Lower leg skin (tissue), 4 donors: Measurements from ENCODE around the gene PPP1R9B. TPM values are rescaled to one million over a fixed set of nuclear protein-coding genes. Genes with fewer than 3 reads are reported as not detected.

Source experiments
- DNase-seq, 2 donors: peaks; one replicate each; pipeline ENCODE4 v3.0.0-alpha.2; 2019; ENCODE audit warnings: low spot score in 2 of 2
- H3K4me3 ChIP-seq: fragments of 200-600 bp; sonication (generic); 2 replicates; pipeline ENCODE4 v1.5.1; 2017; ENCODE audit warnings: mild to moderate bottlenecking, low read depth; ENCODE audit not compliant: poor library complexity, severe bottlenecking
- POLR2A ChIP-seq, 2 donors: fragments of 450-650 bp; IDR thresholded peaks; one replicate each; pipeline ENCODE4 v1.6.1; 2016 to 2017; ENCODE audit warnings: antibody characterized with exemption in 2 of 2, mild to moderate bottlenecking in 1 of 2, moderate library complexity in 1 of 2
- WGBS, 2 donors: methylation state at CpG; one replicate each; pipeline ENCODE4 v1.1.5; 2018; 5-methylcytosine and 5-hydroxymethylcytosine counted together
- intact Hi-C: fragments of 100-400 bp; cut with DNase I; formaldehyde crosslinking; loops from one replicate; pipeline ENCODE4 v1.15.0; 2023; ENCODE audit warnings: low total_unique reads
- total RNA-seq, 4 donors: library from RNA; depleted of rRNA; stranded (reverse); fragments of >200 nt; gene quantifications; one replicate each; pipeline ENCODE4 v1.1.0, GENCODE V29; 2016
- TF ChIP-seq, protein P1 (sequence below), 3 donors: fragments of 450-650 bp; IDR thresholded peaks; one replicate each; pipeline ENCODE4 v1.5.1; 2016; ENCODE audit warnings: antibody characterized with exemption in 3 of 3, mild to moderate bottlenecking in 3 of 3, moderate library complexity in 2 of 3

Gene PPP1R9B
- total RNA-seq, 4 donors from 2014 or later: 20.7 to 31.9 (median 29.5) TPM

GRCh38 chr17:50171371-50172071, 21.0 kb upstream of the PPP1R9B start:
- intact Hi-C loops: no loop called here
- DNase-seq: no peak
- WGBS, 2 donors: 93 to 95% methylated on average over 12 to 17 of the region's 17 CpGs
- H3K4me3 ChIP-seq: no peak overlapping the region
- TF ChIP-seq POLR2A (IDR thresholded peaks at IDR 0.05): no peak
- TF ChIP-seq, protein P1, sequence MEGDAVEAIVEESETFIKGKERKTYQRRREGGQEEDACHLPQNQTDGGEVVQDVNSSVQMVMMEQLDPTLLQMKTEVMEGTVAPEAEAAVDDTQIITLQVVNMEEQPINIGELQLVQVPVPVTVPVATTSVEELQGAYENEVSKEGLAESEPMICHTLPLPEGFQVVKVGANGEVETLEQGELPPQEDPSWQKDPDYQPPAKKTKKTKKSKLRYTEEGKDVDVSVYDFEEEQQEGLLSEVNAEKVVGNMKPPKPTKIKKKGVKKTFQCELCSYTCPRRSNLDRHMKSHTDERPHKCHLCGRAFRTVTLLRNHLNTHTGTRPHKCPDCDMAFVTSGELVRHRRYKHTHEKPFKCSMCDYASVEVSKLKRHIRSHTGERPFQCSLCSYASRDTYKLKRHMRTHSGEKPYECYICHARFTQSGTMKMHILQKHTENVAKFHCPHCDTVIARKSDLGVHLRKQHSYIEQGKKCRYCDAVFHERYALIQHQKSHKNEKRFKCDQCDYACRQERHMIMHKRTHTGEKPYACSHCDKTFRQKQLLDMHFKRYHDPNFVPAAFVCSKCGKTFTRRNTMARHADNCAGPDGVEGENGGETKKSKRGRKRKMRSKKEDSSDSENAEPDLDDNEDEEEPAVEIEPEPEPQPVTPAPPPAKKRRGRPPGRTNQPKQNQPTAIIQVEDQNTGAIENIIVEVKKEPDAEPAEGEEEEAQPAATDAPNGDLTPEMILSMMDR (IDR thresholded peaks at IDR 0.05): no peak

DNA sequence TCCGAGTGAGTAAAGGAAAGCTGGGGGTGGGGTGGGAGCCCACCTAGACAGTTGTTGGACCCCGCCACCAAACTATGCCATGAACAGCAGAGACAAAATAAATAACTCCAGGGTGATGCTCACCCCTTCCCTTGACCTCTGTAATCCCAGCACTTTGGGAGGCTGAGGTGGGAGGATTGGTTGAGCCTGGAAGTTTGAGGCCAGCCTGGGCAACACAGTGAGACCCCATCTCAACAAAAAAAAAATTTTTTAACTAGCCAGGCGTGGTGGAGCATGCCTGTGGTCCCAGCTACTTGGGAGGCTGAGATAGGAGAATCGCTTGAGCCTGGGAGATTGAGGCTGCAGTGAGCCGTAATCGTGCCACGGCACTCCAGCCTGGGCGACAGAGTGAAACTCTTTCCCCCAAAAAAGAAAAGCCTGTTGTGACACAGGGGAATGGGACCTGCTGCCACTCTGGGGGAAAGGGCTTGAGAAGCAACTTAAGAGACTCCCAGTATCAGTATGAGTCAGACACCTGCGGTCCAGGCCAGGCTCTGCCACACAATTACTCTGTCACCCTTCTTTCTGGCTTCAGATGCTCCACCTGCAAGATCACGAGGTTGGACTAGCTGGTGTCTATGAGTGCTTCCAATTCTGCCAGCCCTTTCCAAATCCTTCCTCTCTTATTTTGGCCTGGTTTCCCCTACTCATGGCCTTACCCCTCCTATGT, 20.3 kb upstream of the PPP1R9B start:
- TF ChIP-seq POLR2A (IDR thresholded peaks at IDR 0.05): no peak
- TF ChIP-seq, protein P1 (IDR thresholded peaks at IDR 0.05): no peak
- no peak overlapping the region for H3K4me3 ChIP-seq
- DNase-seq: no peak
- 84 to 86% methylated on average over 10 of the region's 10 CpGs for WGBS, 2 donors
- intact Hi-C loops: no loop called here

GRCh38 chr17:50169881-50170459, 19.5 kb upstream of the PPP1R9B start:
- intact Hi-C loops: no loop called here

GRCh38 chr17:50169121-50169764, 18.8 kb upstream of the PPP1R9B start:
- no peak overlapping the region for H3K4me3 ChIP-seq
- WGBS, 2 donors: 25 to 29% methylated on average over 14 of the region's 14 CpGs
- no peak for TF ChIP-seq POLR2A (IDR thresholded peaks at IDR 0.05)
- TF ChIP-seq, protein P1 (IDR thresholded peaks at IDR 0.05): peak in 1 of 3 donors; percentile 99
- intact Hi-C loops: no loop called here
- no peak for DNase-seq

More at GRCh38 chr17:50169881-50170459, 19.5 kb upstream of the PPP1R9B start:
- TF ChIP-seq, protein P1 (IDR thresholded peaks at IDR 0.05): no peak
- no peak for TF ChIP-seq POLR2A (IDR thresholded peaks at IDR 0.05)
- no peak for DNase-seq
- H3K4me3 ChIP-seq: no peak overlapping the region
- 90 to 92% methylated on average over 8 to 9 of the region's 9 CpGs for WGBS, 2 donors

GRCh38 chr17:50168319-50168718, 17.8 kb upstream of the PPP1R9B start:
- DNase-seq: no peak
- 92 to 96% methylated on average over 7 to 13 of the region's 13 CpGs for WGBS, 2 donors
- no peak for TF ChIP-seq POLR2A (IDR thresholded peaks at IDR 0.05)
- TF ChIP-seq, protein P1 (IDR thresholded peaks at IDR 0.05): no peak
- intact Hi-C loops: no loop called here
- H3K4me3 ChIP-seq: no peak overlapping the region
